AG08396 (cell line): ENCODE measurements around the gene IFNL2.
"Not testable (repeated sequence)": the region's sequence is repeated elsewhere in the genome, so short reads cannot be mapped to it uniquely, and the experiment has no call there.

ENCODE experiments used
- DNase-seq: peaks from one replicate; pipeline ENCODE4 v3.0.0; 2012; ENCODE audit warnings: low spot score, mixed read lengths

Gene IFNL2

GRCh38 chr19:39253374-39254149 lies 14.6 kb upstream of the IFNL2 start:
- DNase-seq = no peak

- no peak for DNase-seq
Measured at GRCh38 chr19:39254531-39255345, 13.5 kb upstream of the IFNL2 start.

GRCh38 chr19:39257227-39257626 lies 11.0 kb upstream of the IFNL2 start:
- no peak for DNase-seq

GRCh38 chr19:39261704-39262103 lies 6.5 kb upstream of the IFNL2 start:
- no peak for DNase-seq

GRCh38 chr19:39262496-39262895 lies 5.7 kb upstream of the IFNL2 start:
- DNase-seq = no peak

- no peak for DNase-seq
Measured at GRCh38 chr19:39263912-39264305, 4.3 kb upstream of the IFNL2 start.

GRCh38 chr19:39264306-39265290 lies 3.6 kb upstream of the IFNL2 start:
- DNase-seq = no peak

- no peak for DNase-seq
Measured at GRCh38 chr19:39265321-39265916, 2.8 kb upstream of the IFNL2 start.

GRCh38 chr19:39268531-39269223 lies 481 bp downstream of the IFNL2 start:
- DNase-seq = not testable (repeated sequence)

GRCh38 chr19:39269369-39269768 lies 1.2 kb downstream of the IFNL2 start:
- DNase-seq = not testable (repeated sequence)

- no peak for DNase-seq
Measured at GRCh38 chr19:39270036-39270871, 2.1 kb downstream of the IFNL2 start.

GRCh38 chr19:39273859-39274258 lies 5.7 kb downstream of the IFNL2 start:
- DNase-seq = not testable (repeated sequence)

GRCh38 chr19:39275578-39275977 lies 7.4 kb downstream of the IFNL2 start:
- DNase-seq = no peak

- DNase-seq = no peak
Measured at GRCh38 chr19:39276740-39277139, 8.5 kb downstream of the IFNL2 start.

GRCh38 chr19:39277598-39277997 lies 9.4 kb downstream of the IFNL2 start:
- no peak for DNase-seq

- DNase-seq = no peak
Measured at GRCh38 chr19:39282021-39282420, 13.8 kb downstream of the IFNL2 start.

GRCh38 chr19:39284032-39284431 lies 15.8 kb downstream of the IFNL2 start:
- no peak for DNase-seq

GRCh38 chr19:39293394-39293793 lies 25.2 kb downstream of the IFNL2 start:
- DNase-seq = no peak

- no peak for DNase-seq
Measured at GRCh38 chr19:39296055-39296645, 28.0 kb downstream of the IFNL2 start, which contains the start of gene IFNL1. Gene IFNL1, plus strand, starts transcription at chr19:39296407. Its CDS starts 15 bp downstream, at chr19:39296422.

- DNase-seq = no peak
Measured at GRCh38 chr19:39296906-39297305, 28.7 kb downstream of the IFNL2 start.
